GM19035 (cell line): Measurements from ENCODE around the gene NUTM1.

Experiments
- ATAC-seq: cut with Tn5 transposase; IDR thresholded peaks from one replicate; pipeline ENCODE4 v1.9.1; 2021; ENCODE audit not compliant: unreplicated experiment

NUTM1 gene, protein sequence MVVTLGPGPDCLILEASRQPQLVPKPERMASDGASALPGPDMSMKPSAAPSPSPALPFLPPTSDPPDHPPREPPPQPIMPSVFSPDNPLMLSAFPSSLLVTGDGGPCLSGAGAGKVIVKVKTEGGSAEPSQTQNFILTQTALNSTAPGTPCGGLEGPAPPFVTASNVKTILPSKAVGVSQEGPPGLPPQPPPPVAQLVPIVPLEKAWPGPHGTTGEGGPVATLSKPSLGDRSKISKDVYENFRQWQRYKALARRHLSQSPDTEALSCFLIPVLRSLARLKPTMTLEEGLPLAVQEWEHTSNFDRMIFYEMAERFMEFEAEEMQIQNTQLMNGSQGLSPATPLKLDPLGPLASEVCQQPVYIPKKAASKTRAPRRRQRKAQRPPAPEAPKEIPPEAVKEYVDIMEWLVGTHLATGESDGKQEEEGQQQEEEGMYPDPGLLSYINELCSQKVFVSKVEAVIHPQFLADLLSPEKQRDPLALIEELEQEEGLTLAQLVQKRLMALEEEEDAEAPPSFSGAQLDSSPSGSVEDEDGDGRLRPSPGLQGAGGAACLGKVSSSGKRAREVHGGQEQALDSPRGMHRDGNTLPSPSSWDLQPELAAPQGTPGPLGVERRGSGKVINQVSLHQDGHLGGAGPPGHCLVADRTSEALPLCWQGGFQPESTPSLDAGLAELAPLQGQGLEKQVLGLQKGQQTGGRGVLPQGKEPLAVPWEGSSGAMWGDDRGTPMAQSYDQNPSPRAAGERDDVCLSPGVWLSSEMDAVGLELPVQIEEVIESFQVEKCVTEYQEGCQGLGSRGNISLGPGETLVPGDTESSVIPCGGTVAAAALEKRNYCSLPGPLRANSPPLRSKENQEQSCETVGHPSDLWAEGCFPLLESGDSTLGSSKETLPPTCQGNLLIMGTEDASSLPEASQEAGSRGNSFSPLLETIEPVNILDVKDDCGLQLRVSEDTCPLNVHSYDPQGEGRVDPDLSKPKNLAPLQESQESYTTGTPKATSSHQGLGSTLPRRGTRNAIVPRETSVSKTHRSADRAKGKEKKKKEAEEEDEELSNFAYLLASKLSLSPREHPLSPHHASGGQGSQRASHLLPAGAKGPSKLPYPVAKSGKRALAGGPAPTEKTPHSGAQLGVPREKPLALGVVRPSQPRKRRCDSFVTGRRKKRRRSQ

DNA sequence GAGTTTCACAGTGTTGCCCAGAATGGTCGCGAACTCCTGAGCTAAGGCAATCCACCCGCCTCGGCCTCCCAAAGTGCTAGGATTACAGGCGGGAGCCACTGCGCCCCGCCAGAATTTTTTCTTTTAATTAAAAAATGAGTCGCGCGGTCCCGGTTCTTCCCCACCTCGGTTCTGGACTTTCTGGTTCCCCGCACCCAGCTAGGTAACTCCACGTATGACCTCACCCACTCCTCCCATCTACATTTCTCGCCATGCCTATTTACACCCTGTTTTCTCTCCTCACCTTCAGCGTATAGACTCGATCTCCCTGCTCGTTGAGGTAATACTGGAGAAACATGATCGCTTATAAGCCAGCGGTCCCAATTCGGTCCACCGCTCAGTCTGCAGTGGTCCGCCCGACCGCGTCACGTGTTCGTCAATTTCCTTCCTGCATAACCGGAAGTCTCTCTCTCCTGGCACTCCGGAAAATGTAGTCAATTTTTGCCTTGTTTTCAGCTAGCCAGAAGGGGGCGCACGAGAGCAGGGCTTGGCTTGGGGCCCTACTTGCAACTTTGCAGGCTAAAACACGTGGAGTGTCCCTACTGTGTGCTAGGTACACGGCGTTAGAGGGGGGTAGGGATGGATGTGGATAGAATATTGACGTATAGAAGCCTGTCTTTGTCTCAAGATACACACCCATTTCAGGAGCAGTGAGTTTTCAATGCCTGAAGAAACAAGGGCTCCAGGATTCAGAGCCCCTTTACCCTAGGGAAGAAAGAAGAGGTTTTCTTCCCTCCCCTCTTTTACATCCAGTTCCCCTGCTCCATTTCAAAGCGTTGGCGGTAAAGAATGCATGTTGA is at the start of gene NUTM1, which contains the start of gene NOP10:
TSS of gene NUTM1 (plus strand) at position 579 of the 839 bp plus-strand sequence. CDS start 382 bp downstream, outside the sequence.
TSS of gene NOP10 (minus strand) at position 400 of the 839 bp plus-strand sequence. CDS start at position 337, 63 bp downstream.
- peak; percentile 87 for ATAC-seq

DNA sequence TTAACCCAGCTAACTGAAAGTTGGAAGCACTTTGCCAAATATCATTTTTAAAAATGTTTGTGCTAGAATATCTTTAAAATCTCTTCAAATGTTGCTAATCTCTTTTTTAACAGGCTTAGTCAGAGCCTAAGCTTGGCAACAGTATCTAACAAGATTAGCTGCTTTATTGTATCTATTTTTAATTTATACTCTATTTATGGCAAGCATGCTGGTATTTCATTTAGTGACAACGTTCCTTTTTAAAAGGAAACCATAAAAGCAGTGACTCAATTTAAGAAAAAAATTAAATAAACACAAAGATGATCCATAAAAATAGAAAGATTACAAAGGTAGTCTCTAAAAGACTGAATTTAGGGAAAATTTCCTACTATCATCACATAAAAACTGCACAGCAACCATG is 46.1 kb upstream of the NUTM1 start:
- no peak for ATAC-seq

DNA sequence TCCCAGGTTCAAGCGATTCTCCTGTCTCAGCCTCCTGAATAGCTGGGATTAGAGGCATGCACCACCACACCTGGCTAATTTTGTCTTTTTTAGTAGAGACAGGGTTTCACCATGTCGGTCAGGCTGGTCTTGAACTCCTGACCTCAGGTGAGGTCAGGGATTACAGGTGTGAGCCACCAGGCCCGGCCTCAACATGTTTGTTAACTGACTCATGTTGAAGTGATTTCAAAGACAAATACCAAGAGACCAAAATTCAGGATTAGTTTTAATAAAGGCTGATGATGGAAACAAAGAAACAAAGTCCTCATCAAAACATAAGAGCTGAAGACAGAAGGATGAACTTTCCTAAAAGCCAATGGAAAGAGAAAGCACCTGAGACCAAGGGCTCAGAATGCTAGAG is 42.1 kb upstream of the NUTM1 start:
- ATAC-seq = no peak

DNA sequence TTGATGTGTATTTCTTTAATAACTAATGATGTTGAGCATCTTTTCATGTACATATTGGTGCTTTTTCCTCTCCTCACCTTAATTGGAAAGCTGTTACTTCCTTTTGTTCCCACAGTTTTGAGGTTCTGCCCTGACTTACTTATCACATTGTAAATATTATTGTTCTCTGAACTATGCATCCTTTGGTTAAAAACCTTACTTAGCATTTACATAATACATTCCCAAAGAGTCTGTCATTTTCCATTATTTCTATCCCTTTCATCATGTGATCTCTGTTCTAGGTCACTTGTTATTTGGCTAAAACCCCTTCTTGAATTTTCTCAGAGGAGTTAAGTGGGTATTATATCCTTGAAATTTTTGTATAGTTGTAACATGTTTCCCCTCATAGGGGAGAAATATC is 38.5 kb upstream of the NUTM1 start:
- no peak for ATAC-seq

DNA sequence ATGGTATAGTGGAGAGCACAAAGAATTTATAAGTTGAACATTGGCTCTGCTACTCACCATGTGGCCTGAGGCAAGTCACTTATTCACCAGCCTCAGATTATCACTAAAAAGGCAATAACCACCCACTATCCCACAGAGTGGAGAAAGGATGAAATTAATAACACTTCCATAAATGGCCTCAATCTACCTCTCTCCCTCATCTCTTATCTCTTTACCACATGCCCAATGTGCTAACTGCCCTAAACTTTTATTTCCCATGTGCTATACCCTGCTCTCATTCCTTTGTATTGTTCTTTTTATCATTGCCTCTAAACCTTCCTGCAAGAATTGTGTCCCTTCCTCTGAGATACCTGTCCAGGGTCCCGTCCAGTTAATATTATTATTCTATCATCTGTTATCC is 31.6 kb upstream of the NUTM1 start:
- ATAC-seq = no peak

DNA sequence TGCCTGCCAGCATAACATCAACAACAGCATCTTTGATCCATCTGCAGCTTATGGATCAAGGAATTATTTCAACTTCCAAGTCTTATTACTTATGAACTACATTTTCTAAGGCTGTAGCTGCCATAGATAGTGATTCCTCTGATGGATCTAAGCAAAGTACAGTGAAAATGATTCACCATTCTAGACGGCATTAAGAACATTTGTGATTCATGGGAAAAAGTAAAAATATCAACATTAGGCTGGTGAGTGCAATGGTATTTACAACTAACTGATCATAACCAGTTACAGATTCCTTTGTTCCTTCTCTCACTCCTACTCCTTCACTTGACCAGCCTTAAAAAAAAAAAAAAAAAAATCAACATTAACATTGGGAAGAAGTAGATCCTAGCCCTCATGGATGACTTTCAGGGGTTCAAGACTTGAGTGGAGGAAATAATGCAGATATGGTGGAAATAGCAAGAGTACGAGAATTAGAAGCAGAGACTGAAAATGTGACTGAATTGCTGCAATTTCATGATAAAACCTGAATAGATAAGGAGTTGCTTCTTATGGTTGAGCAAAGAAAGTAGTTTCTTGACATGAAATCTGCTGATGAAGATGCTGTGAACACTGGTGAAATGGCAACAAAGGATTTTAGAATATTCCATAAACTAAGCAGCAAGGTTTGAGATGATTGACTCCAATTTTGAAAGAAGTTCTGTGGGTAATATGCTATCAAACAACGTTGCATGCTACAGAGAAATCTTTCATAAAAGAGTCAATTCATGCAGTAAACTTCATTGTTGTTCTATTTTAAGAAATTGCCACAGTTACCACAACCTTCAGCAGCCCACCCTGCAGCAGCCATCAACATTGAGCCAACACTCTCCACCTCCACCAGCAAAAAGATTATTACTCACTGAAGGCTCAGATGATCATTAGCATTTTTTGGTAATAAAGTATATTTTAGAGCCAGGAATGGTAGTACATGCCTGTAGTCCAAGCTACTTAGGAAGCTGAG is 28.3 kb upstream of the NUTM1 start:
- ATAC-seq = no peak

DNA sequence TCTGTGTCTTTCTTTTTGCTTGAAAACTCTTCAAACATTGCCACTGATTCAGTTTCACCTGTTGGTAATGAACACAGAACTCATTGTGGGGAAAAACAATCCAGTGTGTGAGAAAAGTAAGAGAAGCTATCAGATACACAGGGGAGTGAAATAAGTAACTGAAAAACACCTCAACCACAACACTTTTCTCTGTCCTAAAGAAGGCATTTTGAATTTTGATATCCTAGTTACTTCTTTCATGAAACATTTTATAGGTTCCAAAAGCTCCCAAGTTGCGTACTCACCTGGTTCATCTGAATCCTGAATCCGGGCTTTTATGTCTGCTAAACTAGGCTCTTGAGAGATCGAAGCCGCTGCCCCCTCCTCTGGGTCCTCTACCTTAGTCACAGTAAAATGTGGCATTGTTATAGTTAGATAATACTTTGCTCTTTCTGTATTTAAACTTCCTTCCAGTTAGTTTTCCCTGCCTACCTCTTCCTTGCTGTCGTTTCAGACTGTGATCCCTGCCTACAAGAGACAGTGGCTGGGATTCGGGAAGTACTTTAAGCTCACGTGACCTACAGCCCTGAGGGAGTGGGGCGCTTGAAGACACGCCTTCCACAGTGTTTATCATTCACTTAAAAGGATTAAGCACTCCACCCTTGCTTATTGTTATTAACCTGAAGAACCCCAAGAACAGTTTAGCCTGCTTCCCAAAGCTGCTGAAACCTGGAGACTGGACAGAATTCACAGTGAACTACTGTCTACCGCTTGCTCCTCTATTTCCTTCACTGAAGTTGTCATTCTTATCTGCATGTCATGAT is 24.6 kb upstream of the NUTM1 start:
- peak; percentile 59 for ATAC-seq

DNA sequence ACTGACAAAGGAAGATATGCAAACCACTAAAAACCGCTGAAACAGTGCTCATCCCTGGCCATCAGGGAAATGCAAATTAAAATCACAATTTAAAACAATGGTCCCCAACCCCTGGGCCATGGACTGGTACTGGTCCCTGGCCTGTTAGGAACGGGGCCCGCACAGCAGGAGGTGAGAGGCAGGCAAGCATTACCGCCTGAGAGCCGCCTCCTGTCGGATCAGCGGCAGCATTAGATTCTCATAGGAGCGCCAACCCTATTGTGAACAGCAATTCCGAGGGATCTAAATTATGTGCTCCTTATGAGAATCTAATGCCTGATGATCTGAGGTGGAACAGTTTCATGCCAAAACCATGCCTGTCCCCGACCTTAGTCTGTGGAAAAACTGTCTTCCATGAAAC is 19.9 kb upstream of the NUTM1 start:
- no peak for ATAC-seq

DNA sequence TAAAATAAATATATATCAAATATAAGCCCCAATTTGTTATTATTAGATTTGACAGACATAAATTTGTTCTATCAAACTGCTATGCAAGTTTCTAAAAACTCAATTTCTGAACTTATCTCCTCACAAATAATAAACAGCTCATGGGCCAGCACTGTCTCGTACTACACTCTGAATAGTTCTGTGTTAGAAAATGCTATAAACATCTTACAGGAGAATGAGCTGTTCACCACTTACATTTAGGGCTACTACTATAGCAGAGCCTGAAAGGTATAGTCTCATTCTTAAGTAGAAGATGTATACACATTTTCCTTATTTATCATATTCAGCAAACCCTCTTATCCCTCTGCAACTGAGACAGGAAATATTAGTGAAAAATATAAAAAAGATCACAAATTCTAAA is 18.2 kb upstream of the NUTM1 start:
- ATAC-seq = no peak

DNA sequence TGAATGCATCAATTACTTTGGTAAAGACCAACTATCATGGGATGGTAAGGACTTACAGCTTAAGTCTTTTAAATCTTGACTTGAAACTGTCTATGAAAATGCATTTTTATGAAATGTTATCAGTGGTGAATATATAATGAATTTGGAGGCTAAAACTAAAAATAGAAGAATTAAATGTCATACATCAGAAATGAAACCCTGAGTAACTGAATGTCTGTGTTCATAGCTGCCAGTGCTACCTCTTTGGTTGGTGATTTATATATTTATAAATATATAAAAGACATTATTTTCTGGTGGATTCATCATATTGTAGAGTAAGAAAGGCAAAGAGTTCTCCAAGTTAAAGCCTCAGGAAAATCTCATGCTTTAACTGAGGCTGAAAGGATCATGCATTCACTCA is 17.7 kb upstream of the NUTM1 start:
- no peak for ATAC-seq

DNA sequence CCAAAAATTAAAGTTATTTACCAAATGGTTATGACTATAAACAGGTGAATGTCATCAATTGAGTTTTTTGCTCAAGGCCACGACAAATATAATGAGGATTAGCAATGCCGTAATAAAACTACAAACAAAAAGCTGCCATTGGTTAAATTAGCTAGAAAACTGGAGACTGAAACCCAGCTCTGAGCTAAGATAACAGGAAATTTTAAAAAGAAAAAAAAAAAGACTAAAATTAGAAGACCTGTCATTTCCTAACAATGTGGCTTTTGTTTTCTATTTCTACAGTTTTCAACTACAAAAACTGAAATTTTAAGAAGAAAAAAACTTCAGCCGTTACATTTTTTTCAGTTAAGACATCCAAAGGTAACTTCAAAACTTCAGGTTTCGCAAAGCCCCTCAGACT is 15.2 kb upstream of the NUTM1 start:
- ATAC-seq = no peak

DNA sequence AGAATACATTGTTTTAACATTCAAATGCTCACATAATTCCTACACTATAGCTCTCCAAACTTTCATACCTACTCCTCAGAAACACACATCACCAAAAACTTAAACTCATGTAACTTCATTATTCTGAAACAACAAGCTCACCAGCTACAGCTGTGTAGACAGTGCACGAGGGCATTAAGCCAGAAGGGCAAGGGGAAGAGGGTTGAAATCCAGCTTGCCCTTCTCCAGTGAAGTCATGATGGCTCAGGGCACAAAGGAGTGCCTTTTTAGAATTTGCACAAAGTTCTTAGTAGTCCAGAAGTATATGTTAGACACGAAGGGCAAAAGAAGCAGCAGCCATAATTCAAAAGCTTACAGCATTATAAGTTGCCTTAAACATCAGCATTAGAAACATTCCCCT is 14.1 kb upstream of the NUTM1 start:
- no peak for ATAC-seq

DNA sequence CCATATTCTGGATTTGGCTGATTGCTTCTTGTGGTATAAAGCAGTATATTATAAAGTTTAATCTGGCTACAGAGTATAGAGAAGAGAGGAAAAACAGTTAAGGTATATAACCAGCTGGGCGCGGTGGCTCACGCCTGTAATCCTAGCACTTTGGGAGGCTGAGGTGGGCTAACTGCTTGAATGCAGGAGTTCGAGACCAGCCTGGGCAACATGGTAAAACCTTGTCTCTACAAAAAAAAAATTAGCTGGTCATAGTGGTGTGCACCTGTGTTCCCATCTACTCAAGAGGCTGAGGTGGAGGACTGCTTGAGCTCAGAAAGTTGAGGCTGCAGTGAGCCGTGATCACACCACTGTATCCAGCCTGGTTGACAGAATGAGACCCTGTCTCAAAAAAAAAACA is 12.8 kb upstream of the NUTM1 start:
- ATAC-seq = no peak

DNA sequence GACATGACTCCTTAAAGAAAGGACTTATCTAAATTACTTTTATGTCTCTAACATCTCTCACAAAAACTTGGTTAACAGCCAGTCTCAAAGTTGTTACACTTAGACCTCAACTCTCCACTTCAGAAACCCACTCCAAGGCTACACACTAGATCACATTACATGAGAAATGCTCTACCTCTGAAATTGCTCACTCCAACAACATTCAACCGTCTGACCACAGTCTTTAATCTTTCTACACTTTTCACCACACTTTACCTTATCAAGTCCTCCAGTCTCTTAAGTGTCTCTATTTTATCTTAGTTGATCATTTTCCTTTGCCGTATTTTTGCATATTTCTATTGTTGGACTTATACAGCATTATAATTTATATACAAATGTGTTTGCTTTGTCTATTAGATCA is 11.3 kb upstream of the NUTM1 start:
- ATAC-seq = no peak

DNA sequence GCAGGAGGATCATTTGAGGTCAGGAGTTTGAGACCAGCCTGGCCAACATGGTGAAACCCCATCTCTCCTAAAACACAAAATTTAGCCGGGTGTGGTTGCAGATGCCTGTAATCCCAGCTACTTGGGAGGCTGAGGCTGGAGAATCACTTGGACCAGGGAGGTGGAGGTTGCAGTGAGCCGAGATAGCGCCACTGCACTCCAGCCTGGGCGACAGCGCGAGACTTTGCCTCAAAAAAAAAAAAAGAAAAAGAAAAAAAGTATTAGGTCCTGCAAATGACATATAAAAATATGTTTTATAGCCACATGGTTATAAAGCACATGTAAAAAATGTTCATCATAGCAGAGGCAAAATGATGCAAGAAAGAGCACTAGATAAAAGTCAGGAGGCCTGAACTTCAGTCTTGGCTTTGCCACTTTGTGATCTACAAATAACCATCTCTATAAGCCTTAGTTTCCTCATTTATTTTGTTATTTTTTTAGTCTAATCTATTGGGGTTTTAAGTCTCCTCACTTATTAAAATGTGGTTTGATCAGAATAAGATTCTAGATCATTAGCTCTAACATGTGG is 10.5 kb upstream of the NUTM1 start:
- ATAC-seq = no peak

DNA sequence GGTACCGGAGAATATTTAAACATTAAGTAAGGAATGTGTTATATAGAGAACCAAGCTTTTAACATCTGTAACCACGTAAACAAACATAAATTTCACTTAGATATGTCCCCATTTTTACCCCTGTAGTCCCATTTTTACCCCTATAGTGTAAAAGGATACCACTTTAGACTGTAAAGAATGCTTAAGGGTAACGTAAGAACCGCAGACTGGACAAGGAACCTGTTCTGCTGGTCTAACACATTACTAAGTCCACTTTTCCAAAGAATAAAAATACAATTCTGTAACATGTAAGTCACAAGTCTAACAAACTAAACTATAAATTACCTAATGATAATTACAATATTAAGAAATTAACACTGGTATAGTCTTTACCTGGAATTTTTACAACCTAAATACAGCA is 8.4 kb upstream of the NUTM1 start:
- no peak for ATAC-seq

DNA sequence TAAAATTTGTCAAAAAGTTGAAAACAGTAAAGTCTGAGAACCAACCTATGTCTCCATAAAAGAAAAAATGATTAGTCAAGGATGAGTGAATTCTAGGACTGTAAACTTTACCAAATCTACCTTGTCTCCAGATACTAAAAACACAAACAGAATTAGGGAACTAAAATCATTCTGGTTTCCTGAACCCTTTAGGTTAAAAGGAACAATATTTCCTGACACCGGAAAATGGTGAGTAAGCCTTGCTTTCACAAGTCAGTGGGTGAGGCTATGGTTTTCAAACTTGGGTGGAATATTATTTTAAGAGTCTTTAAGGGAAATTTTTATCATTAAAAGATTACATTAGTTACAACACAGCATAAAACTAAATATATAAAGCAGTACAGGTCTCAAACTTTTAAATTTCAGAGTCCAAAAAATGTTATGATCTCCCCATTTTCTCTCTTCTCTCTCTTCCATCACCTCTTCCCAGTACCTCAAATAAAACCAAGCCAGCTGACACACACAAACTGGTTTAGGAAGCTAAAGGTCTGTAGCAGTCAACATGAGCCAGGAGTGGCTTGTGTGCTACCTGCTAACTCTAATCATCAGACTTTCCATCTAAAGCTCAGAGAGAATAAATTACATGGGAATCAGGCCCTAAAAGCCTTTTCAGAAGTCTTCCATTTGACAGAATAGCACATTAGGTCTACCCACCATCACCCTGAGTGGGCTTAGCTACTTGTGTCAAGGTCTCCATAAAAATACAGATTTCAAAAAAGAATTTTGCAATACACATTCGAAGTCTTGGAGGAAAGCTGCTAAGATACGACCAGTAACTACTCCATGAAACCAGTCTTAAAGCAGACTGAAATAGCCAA is 7.7 kb upstream of the NUTM1 start:
- no peak for ATAC-seq
